SH-SY5Y (cell line): ENCODE data around the gene PNMA8A.

Experiments used
- GATA2 ChIP-seq: IDR thresholded peaks from 2 replicates; pipeline ENCODE4 v1.6.1; 2011; ENCODE audit warnings: mild to moderate bottlenecking, low read depth, low read length
- GATA3 ChIP-seq: IDR thresholded peaks from 2 replicates; pipeline ENCODE4 v1.6.1; 2011; ENCODE audit warnings: low read depth, mild to moderate bottlenecking, low read length, moderate library complexity

GRCh38 chr19:46447824-46448223, 23.5 kb downstream of the PNMA8A start:
- TF ChIP-seq GATA2 (no peak), GATA3 (no peak)
